H9 (cell line): ENCODE data around the gene HNRNPF. TPM values are rescaled to one million over a fixed set of nuclear protein-coding genes. Genes with fewer than 3 reads are reported as not detected.

Source experiments
- DNase-seq: peaks from one replicate; pipeline ENCODE4 v3.0.0-alpha.2; 2017
- H2AFZ ChIP-seq: one replicate; pipeline ENCODE4 v1.6.1; 2013; ENCODE audit warnings: mild to moderate bottlenecking, low read length, control low read depth, moderate library complexity
- H2AK5ac ChIP-seq: 2 replicates; pipeline ENCODE4 v1.6.1; 2013; ENCODE audit warnings: low read length, control low read depth, mixed read lengths; ENCODE audit not compliant: insufficient read length
- H2BK120ac ChIP-seq: one replicate; pipeline ENCODE4 v1.6.1; 2013; ENCODE audit warnings: low read depth, mild to moderate bottlenecking, low read length, control low read depth, inconsistent platforms; ENCODE audit not compliant: poor library complexity, severe bottlenecking
- H2BK12ac ChIP-seq: 2 replicates; pipeline ENCODE4 v1.6.1; 2013; ENCODE audit warnings: low read length, control low read depth, mixed read lengths, low read depth; ENCODE audit not compliant: insufficient read length
- H2BK15ac ChIP-seq: 2 replicates; pipeline ENCODE4 v1.6.1; 2013; ENCODE audit warnings: low read depth, low read length, control low read depth
- H2BK20ac ChIP-seq: one replicate; pipeline ENCODE4 v1.6.1; 2013; ENCODE audit warnings: low read depth, mild to moderate bottlenecking, low read length, control low read depth, inconsistent platforms; ENCODE audit not compliant: poor library complexity, severe bottlenecking
- H2BK5ac ChIP-seq: 2 replicates; pipeline ENCODE4 v1.6.1; 2013; ENCODE audit warnings: low read length, control low read depth, mixed read lengths; ENCODE audit not compliant: insufficient read length
- H3K14ac ChIP-seq: 2 replicates; pipeline ENCODE4 v1.6.1; 2013; ENCODE audit warnings: low read length, control low read depth; ENCODE audit not compliant: insufficient read depth
- H3K18ac ChIP-seq: 2 replicates; pipeline ENCODE4 v1.6.1; 2013; ENCODE audit warnings: low read depth, mild to moderate bottlenecking, mixed read lengths, low read length, control low read depth; ENCODE audit not compliant: insufficient read length
- H3K23ac ChIP-seq: 2 replicates; pipeline ENCODE4 v1.6.1; 2013; ENCODE audit warnings: low read length, control low read depth, mixed read lengths, low read depth; ENCODE audit not compliant: insufficient read length
- H3K23me2 ChIP-seq: 2 replicates; pipeline ENCODE4 v1.6.1; 2013; ENCODE audit warnings: low read depth, mild to moderate bottlenecking, mixed read lengths, low read length, control low read depth; ENCODE audit not compliant: insufficient read length, poor library complexity, severe bottlenecking
- H3K27ac ChIP-seq: 2 replicates; pipeline ENCODE4 v1.5.1; 2013; ENCODE audit warnings: low read length, control low read depth, mixed read lengths, low read depth; ENCODE audit not compliant: insufficient read length
- H3K27me3 ChIP-seq: 2 replicates; pipeline ENCODE4 v1.6.1; 2013; ENCODE audit warnings: low read length, control low read depth, inconsistent platforms; ENCODE audit not compliant: insufficient read depth
- H3K4ac ChIP-seq: 2 replicates; pipeline ENCODE4 v1.6.1; 2013; ENCODE audit warnings: low read depth, mild to moderate bottlenecking, control low read depth, inconsistent platforms, low read length, moderate library complexity
- H3K4me1 ChIP-seq: 2 replicates; pipeline ENCODE4 v1.6.1; 2013; ENCODE audit warnings: low read length, control low read depth, inconsistent platforms; ENCODE audit not compliant: insufficient read depth
- H3K4me2 ChIP-seq: 2 replicates; pipeline ENCODE4 v1.6.1; 2013; ENCODE audit warnings: low read length, control low read depth, mixed read lengths; ENCODE audit not compliant: insufficient read length, insufficient read depth
- H3K56ac ChIP-seq: 2 replicates; pipeline ENCODE4 v1.6.1; 2013; ENCODE audit warnings: low read depth, mild to moderate bottlenecking, mixed read lengths, low read length, control low read depth; ENCODE audit not compliant: insufficient read length
- H3K79me1 ChIP-seq: 2 replicates; pipeline ENCODE4 v1.6.1; 2013; ENCODE audit warnings: low read depth, mild to moderate bottlenecking, moderate library complexity, low read length, control low read depth, inconsistent platforms; ENCODE audit not compliant: insufficient read depth, poor library complexity, severe bottlenecking
- H3K79me2 ChIP-seq: 2 replicates; pipeline ENCODE4 v1.6.1; 2013; ENCODE audit warnings: low read length, control low read depth, inconsistent platforms; ENCODE audit not compliant: insufficient read depth
- H3K9ac ChIP-seq: 2 replicates; pipeline ENCODE4 v1.6.1; 2013; ENCODE audit warnings: low read length, control low read depth, mixed read lengths; ENCODE audit not compliant: insufficient read length; ENCODE audit errors: extremely low read depth
- H3K9me3 ChIP-seq: one replicate; pipeline ENCODE4 v1.6.1; 2013; ENCODE audit warnings: low read depth, low read length, inconsistent platforms; ENCODE audit not compliant: control insufficient read depth
- H3T11ph ChIP-seq: one replicate; pipeline ENCODE4 v1.6.1; 2013; ENCODE audit warnings: mild to moderate bottlenecking, low read length, control low read depth, inconsistent platforms
- H4K20me1 ChIP-seq: one replicate; pipeline ENCODE4 v1.6.1; 2013; ENCODE audit not compliant: control insufficient read depth, insufficient read length, insufficient read depth
- H4K5ac ChIP-seq: 2 replicates; pipeline ENCODE4 v1.6.1; 2013; ENCODE audit warnings: low read depth, mild to moderate bottlenecking, mixed read lengths, low read length, control low read depth; ENCODE audit not compliant: insufficient read length
- H4K8ac ChIP-seq: replicated peaks from 2 replicates; pipeline ENCODE4 v1.6.1; 2013; ENCODE audit warnings: low read length, control low read depth, mixed read lengths, low read depth; ENCODE audit not compliant: insufficient read length
- H4K91ac ChIP-seq: 2 replicates; pipeline ENCODE4 v1.6.1; 2013; ENCODE audit warnings: low read depth, mild to moderate bottlenecking, moderate library complexity, mixed read lengths, low read length, control low read depth; ENCODE audit not compliant: insufficient read length
- H3K27ac Mint-ChIP-seq, 3 experiments: 2 replicates in 2 of 3; 3 replicates in 1 of 3; pipeline ENCODE4 v1.8.0; 2020 to 2021; ENCODE audit warnings: mixed read lengths in 3 of 3, mild to moderate bottlenecking in 1 of 3, moderate library complexity in 1 of 3
- H3K27me3 Mint-ChIP-seq: 2 replicates; pipeline ENCODE4 v1.8.0; 2021; ENCODE audit warnings: low read depth, mild to moderate bottlenecking, moderate library complexity, mixed read lengths
- H3K36me3 Mint-ChIP-seq, 3 experiments: 2 replicates in 2 of 3; 3 replicates in 1 of 3; pipeline ENCODE4 v1.8.0; 2020 to 2021; ENCODE audit warnings: low read depth in 3 of 3, mixed read lengths in 3 of 3; ENCODE audit not compliant: insufficient read depth in 1 of 3
- H3K4me1 Mint-ChIP-seq, 2 experiments: 2 replicates each; pipeline ENCODE4 v1.8.0; 2020; ENCODE audit warnings: mixed read lengths in 2 of 2
- H3K4me3 Mint-ChIP-seq, 2 experiments: 2 replicates in 1 of 2; 3 replicates in 1 of 2; pipeline ENCODE4 v1.8.0; 2020 to 2021; ENCODE audit warnings: mild to moderate bottlenecking in 2 of 2, mixed read lengths in 2 of 2, moderate library complexity in 1 of 2
- H3K9me3 Mint-ChIP-seq, 2 experiments: 2 replicates in 1 of 2; 3 replicates in 1 of 2; pipeline ENCODE4 v1.8.0; 2020; ENCODE audit warnings: mild to moderate bottlenecking in 2 of 2, mixed read lengths in 2 of 2, moderate library complexity in 1 of 2
- CTCF ChIP-seq: fragments of 200-600 bp; sonication (generic); conservative IDR thresholded peaks from 3 replicates; pipeline ENCODE4 v1.8.0; 2021; ENCODE audit warnings: antibody characterized with exemption, mild to moderate bottlenecking
- WGBS: extraction: QIAGEN DNeasy Blood & Tissue Kit; methylation state at CpG from one replicate; pipeline ENCODE4 v1.1.7; 2013; ENCODE audit warnings: missing lambda C conversion rate, low lambda C conversion rate, mixed read lengths; ENCODE audit not compliant: insufficient read length; ENCODE audit errors: extremely low coverage; 5-methylcytosine and 5-hydroxymethylcytosine counted together
- total RNA-seq: library from RNA; stranded (reverse); gene quantifications from 2 replicates; pipeline ENCODE4 v1.2.1, GENCODE V29; 2021

Gene HNRNPF
- total RNA-seq, 1 experiment from 2014 or later = 411 TPM

GRCh38 chr10:43375401-43376020, 33.5 kb downstream of the HNRNPF start:
- H3K79me2 ChIP-seq = no peaks in the 10 kb centered on the region
- no peak overlapping the region for H2AK5ac ChIP-seq
- H2BK5ac ChIP-seq = no peak overlapping the region
- H2BK15ac ChIP-seq = no peak overlapping the region
- no peaks in the 10 kb centered on the region for H3K79me1 ChIP-seq
- no peak overlapping the region for H4K91ac ChIP-seq
- H3K4me1 ChIP-seq = no peaks in the 10 kb centered on the region
- H4K8ac ChIP-seq = no peak overlapping the region
- H2AFZ ChIP-seq = no peak overlapping the region
- DNase-seq = no peak
- no peak overlapping the region for H3K23ac ChIP-seq
- H2BK120ac ChIP-seq = no peak overlapping the region
- H3K4me3 Mint-ChIP-seq = no peak overlapping the region
- H3K4me1 Mint-ChIP-seq = peaks cover 44 to 47% of the 10 kb centered on the region in 2 experiments
- H3K14ac ChIP-seq = no peak overlapping the region; the same call in 1 of the 2 replicates
- no peak overlapping the region for H4K5ac ChIP-seq
- peaks cover 8% of the 10 kb centered on the region for H3K27me3 Mint-ChIP-seq
- no peak overlapping the region for H2BK12ac ChIP-seq
- H3K27ac ChIP-seq = no peak overlapping the region
- no peak overlapping the region for H3K27ac Mint-ChIP-seq
- no peaks in the 10 kb centered on the region for H3K27me3 ChIP-seq
- H3K4me2 ChIP-seq = no peak overlapping the region
- no peak overlapping the region for H3K9ac ChIP-seq
- H3T11ph ChIP-seq = no peak overlapping the region
- no peaks in the 10 kb centered on the region for H3K9me3 ChIP-seq
- no peak for TF ChIP-seq CTCF
- H3K56ac ChIP-seq = no peak overlapping the region
- peak overlapping the region; percentile 3 for H3K18ac ChIP-seq
- H3K36me3 Mint-ChIP-seq = no peaks in the 10 kb centered on the region
- no peaks in the 10 kb centered on the region for H4K20me1 ChIP-seq
- no CpG with 5 or more reads among the region's 12 CpGs for WGBS
- H3K4ac ChIP-seq = no peak overlapping the region
- H3K9me3 Mint-ChIP-seq = no peaks in the 10 kb centered on the region; a peak in 1 of 5 replicates
- no peak overlapping the region for H2BK20ac ChIP-seq
- H3K23me2 ChIP-seq = no peaks in the 10 kb centered on the region
